MCF 10A (cell line): ENCODE measurements around the gene DKKL1. TPM values are rescaled to one million over a fixed set of nuclear protein-coding genes. Genes with fewer than 3 reads are reported as not detected.

Experiments
- BruUV-seq: library from RNA; stranded (reverse); fragments of 400-500 nt; replicated peaks from 2 replicates; lab custom pipeline; 2021; lab: Mats Ljungman, UMichigan
- CTCF ChIA-PET: fragments of 300-600 bp; sonication (Branson Sonifier 250); formaldehyde crosslinking; extraction: SDS; loops from one replicate; lab custom pipeline; 2021; ENCODE audit warnings: antibody characterized with exemption, inconsistent platforms; lab: Yijun Ruan, JAX
- POLR2A ChIA-PET: fragments of 300-600, 350-650 bp; sonication (Branson Sonifier 250); formaldehyde crosslinking; extraction: SDS; loops from one replicate; lab custom pipeline; 2020; ENCODE audit warnings: antibody characterized with exemption, inconsistent platforms; lab: Yijun Ruan, JAX
- DNase-seq: peaks from one replicate; pipeline ENCODE4 v3.0.0-alpha.2; 2018; ENCODE audit not compliant: unreplicated experiment
- H3K27ac Mint-ChIP-seq: one replicate; pipeline ENCODE4 v1.8.0; 2022; ENCODE audit warnings: mild to moderate bottlenecking, low read depth, mixed read lengths; ENCODE audit not compliant: unreplicated experiment
- H3K27me3 Mint-ChIP-seq: one replicate; pipeline ENCODE4 v1.8.0; 2022; ENCODE audit warnings: mixed read lengths; ENCODE audit not compliant: insufficient read depth, unreplicated experiment
- H3K36me3 Mint-ChIP-seq: one replicate; pipeline ENCODE4 v1.8.0; 2022; ENCODE audit warnings: mild to moderate bottlenecking, moderate library complexity, mixed read lengths; ENCODE audit not compliant: insufficient read depth, unreplicated experiment
- H3K4me1 Mint-ChIP-seq: one replicate; pipeline ENCODE4 v1.8.0; 2022; ENCODE audit warnings: mixed read lengths; ENCODE audit not compliant: insufficient read depth, unreplicated experiment
- H3K4me3 Mint-ChIP-seq: one replicate; pipeline ENCODE4 v1.8.0; 2022; ENCODE audit warnings: mild to moderate bottlenecking, moderate library complexity, mixed read lengths; ENCODE audit not compliant: unreplicated experiment
- H3K9me3 Mint-ChIP-seq: one replicate; pipeline ENCODE4 v1.8.0; 2022; ENCODE audit warnings: mixed read lengths; ENCODE audit not compliant: unreplicated experiment
- CTCF ChIP-seq: fragments of 200-600 bp; IDR thresholded peaks from one replicate; pipeline ENCODE4 v1.8.0; 2022; ENCODE audit warnings: antibody characterized with exemption, mild to moderate bottlenecking; ENCODE audit not compliant: unreplicated experiment
- intact Hi-C: fragments of 100-400 bp; cut with micrococcal nuclease; formaldehyde crosslinking; loops from 2 replicates; pipeline ENCODE4 v1.14.1; 2022
- total RNA-seq: library from RNA; stranded (reverse); gene quantifications from 2 replicates; pipeline ENCODE4 v1.2.3, GENCODE V29; 2022

DKKL1 gene
- total RNA-seq, 1 experiment from 2014 or later, result not detected

DNA sequence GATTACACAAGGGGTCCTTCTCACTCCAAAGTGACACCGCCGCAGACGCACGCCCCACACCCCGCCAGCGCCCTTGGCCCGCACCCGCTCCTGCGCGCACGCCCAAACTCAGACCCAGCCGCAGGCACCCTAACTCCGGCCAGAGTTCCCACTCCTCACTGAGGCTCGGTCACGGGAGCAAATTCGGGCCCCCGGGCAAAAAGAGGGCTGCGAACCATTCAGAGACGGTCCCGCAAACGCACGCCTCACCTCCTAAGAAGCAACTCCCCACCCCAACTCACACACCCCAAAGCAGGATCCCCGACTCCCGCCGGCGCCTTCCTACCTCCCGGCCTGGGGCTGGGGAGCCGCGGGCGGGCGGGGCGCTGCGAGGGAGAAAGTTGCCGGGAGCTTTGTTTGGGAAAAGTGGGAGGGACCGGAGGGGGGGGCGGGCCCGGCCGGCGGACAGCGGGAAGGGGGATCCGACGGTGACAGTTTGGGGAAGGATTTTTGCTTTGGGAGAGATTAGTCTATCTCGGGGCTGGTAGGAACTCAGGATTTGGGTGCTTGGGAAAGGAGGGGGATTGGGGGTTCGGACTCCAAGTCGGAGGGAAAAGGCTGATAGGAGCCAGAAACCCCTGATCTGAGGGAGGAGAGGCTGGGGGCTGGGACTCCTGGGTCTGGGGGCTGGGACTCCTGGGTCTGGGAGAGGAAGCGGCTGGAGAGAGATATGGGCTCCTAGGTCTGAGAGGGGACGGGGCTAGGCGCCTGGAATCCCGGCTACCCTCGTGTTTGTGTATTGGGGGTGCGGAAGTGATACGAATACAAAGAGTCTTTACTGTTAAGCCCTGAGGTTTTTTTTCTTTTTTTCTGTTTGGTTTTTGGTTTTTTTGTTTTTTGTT, 1.4 kb upstream of the DKKL1 start, which contains the start of gene TEAD2:
TSS of gene TEAD2 (minus strand) at position 369 of the 881 bp plus-strand sequence. CDS start 2,341 bp downstream, outside the sequence.
- H3K9me3 Mint-ChIP-seq, result no peaks in the 10 kb centered on the region
- no peaks in the 10 kb centered on the region for H3K27me3 Mint-ChIP-seq
- BruUV-seq, result no TSS peak
- no peak within 1 kb of the TSS for H3K4me3 Mint-ChIP-seq
- no peaks in the 10 kb centered on the region for H3K36me3 Mint-ChIP-seq
- ChIA-PET POLR2A (interaction anchor here (0.5 to 1.6 kb wide), 4 partner anchors 14 to 506 kb away, joined by 3 to 5 read pairs (median 4); no protein-coding TSS in a partner anchor), CTCF (no interaction called here)
- no peak for TF ChIP-seq CTCF
- peak within 1 kb of the TSS; percentile 59 for H3K27ac Mint-ChIP-seq
- no peaks in the 10 kb centered on the region for H3K4me1 Mint-ChIP-seq
- intact Hi-C loops, result no loop called here
- peak; percentile 59 for DNase-seq

GRCh38 chr19:49362929-49363267, 779 bp upstream of the DKKL1 start:
- Mint-ChIP-seq H3K9me3 (no peaks in the 10 kb centered on the region), H3K4me1 (no peaks in the 10 kb centered on the region), H3K27ac (no peak overlapping the region), H3K4me3 (no peak overlapping the region), H3K27me3 (no peaks in the 10 kb centered on the region), H3K36me3 (no peaks in the 10 kb centered on the region)
- no peak for TF ChIP-seq CTCF
- POLR2A ChIA-PET, result interaction anchor here (0.7 to 1.6 kb wide), 6 partner anchors 15 to 728 kb away, joined by 3 to 5 read pairs (median 4); partner anchors contain the start of gene ALDH16A1
- no TSS peak for BruUV-seq
- DNase-seq, result no peak
- intact Hi-C loops, result loop anchor here (1.0 kb wide), 1 partner anchor 80 kb away; no protein-coding TSS in a partner anchor
- CTCF ChIA-PET, result no interaction called here

DNA sequence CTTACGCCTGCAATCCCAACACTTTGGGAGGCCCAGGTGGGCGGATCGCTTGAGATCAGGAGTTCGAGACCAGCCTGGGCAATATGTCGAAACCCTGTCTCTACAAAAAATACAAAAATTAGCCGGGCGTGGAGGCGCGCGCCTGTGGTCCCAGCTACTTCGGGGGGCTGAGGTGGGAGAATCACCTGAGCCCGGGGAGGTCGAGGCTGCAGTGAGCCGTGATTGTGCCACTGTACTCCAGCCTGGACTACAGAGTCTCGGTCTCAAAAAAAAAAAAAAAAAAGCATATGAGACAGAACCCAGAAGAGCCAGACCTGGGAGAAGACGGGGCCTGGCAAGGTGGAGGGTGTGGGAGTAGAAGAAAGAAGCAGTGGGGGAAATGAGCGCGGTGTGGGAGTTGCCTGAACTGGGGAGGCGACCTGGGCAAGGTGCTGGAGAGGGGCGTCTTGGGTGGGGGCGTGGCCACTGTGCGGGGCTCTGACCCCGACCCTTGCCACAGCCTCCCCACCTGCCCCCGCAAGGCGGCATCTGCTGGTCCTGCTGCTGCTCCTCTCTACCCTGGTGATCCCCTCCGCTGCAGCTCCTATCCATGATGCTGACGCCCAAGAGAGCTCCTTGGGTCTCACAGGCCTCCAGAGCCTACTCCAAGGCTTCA, 533 bp downstream of the DKKL1 start:
- H3K27ac Mint-ChIP-seq, result no peak overlapping the region
- BruUV-seq, result no TSS peak

More for the DNA sequence above, 533 bp downstream of the DKKL1 start:
- ChIA-PET CTCF (interaction anchor here (1.3 kb wide), 1 partner anchor 27 kb away, joined by 3 read pairs; no protein-coding TSS in a partner anchor), POLR2A (no interaction called here)
- intact Hi-C loops, result no loop called here
- no peaks in the 10 kb centered on the region for H3K4me1 Mint-ChIP-seq
- no peaks in the 10 kb centered on the region for H3K27me3 Mint-ChIP-seq
- no peak for DNase-seq
- no peaks in the 10 kb centered on the region for H3K36me3 Mint-ChIP-seq
- H3K4me3 Mint-ChIP-seq, result no peak overlapping the region
- no peak for TF ChIP-seq CTCF
- H3K9me3 Mint-ChIP-seq, result no peaks in the 10 kb centered on the region
